Measurements from ENCODE around the gene ZNF341.

- TF ChIP-seq CTCF (IDR thresholded peaks at IDR 0.05 in 8 of 11, conservative IDR thresholded peaks at IDR 0.05 in 3 of 11) = no peak
- no peak for TF ChIP-seq POLR2AphosphoS5 (IDR thresholded peaks at IDR 0.05)
- TF ChIP-seq POLR2A (IDR thresholded peaks at IDR 0.05) = no peak
These were observed 81.2 kb downstream of the ZNF341 start for GRCh38 chr20:33812908-33813462.

Measured in spleen (tissue), 7 donors.